ENCODE data around the gene GANAB.

GANAB gene

GRCh38 chr11:62612366-62613290 lies 33.8 kb downstream of the GANAB start, which contains the start of the genes EML3 and ROM1:
TSS of gene EML3 (minus strand) at chr11:62612775. CDS start at chr11:62612457, 318 bp downstream.
TSS of gene ROM1 (plus strand) at chr11:62613257. CDS start at chr11:62613282, 25 bp downstream.
- peak; percentile 96 for DNase-seq (ENCODE audit: low spot score)
- in situ Hi-C loops (cut with MboI; ENCODE audit: low pct_unique_long_range_greater_than_20kb, low sequenced_read_pairs, unreplicated experiment) = no loop called here
- TF ChIP-seq CTCF (IDR thresholded peaks at IDR 0.05; ENCODE audit: extremely low read depth, insufficient read depth, missing control alignments) = peak; percentile 96

GRCh38 chr11:62611705-62612365 lies 34.6 kb downstream of the GANAB start:
- peak; percentile 78 for DNase-seq (ENCODE audit: low spot score)
- TF ChIP-seq CTCF (IDR thresholded peaks at IDR 0.05; ENCODE audit: extremely low read depth, insufficient read depth, missing control alignments) = no peak
- in situ Hi-C loops (cut with MboI; ENCODE audit: low pct_unique_long_range_greater_than_20kb, low sequenced_read_pairs, unreplicated experiment) = no loop called here

GRCh38 chr11:62610814-62611704 lies 35.4 kb downstream of the GANAB start:
- no peak for TF ChIP-seq CTCF (IDR thresholded peaks at IDR 0.05; ENCODE audit: extremely low read depth, insufficient read depth, missing control alignments)
- in situ Hi-C loops (cut with MboI; ENCODE audit: low pct_unique_long_range_greater_than_20kb, low sequenced_read_pairs, unreplicated experiment) = no loop called here
- no peak for DNase-seq (ENCODE audit: low spot score)

DNA sequence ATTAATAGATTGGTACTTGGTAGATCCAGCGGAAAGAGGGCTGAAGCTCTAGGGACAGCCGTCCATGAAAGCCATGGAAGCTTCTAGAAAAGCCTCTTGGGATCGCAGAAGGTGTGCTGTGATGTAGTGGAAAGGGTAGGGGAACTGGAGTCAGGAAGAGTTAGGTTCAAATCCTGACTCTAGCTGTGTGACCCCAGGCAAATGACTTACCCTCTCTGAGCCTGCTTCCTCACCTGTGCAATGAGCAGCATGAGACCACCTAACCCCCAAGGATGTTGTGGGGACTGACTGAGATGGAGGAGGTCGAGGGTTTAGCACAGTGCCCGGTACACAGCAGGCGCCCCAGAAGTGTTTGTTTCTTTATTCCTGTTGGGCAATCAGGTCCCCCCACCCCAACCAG lies 36.0 kb downstream of the GANAB start:
- DNase-seq (ENCODE audit: low spot score) = no peak

GRCh38 chr11:62608776-62609175 lies 37.6 kb downstream of the GANAB start:
- no peak for TF ChIP-seq CTCF (IDR thresholded peaks at IDR 0.05; ENCODE audit: extremely low read depth, insufficient read depth, missing control alignments)
- in situ Hi-C loops (cut with MboI; ENCODE audit: low pct_unique_long_range_greater_than_20kb, low sequenced_read_pairs, unreplicated experiment) = no loop called here
- no peak for DNase-seq (ENCODE audit: low spot score)

More for the DNA sequence above, 36.0 kb downstream of the GANAB start:
- no peak for TF ChIP-seq CTCF (IDR thresholded peaks at IDR 0.05; ENCODE audit: extremely low read depth, insufficient read depth, missing control alignments)
- in situ Hi-C loops (cut with MboI; ENCODE audit: low pct_unique_long_range_greater_than_20kb, low sequenced_read_pairs, unreplicated experiment) = no loop called here

- in situ Hi-C loops (cut with MboI; ENCODE audit: low pct_unique_long_range_greater_than_20kb, low sequenced_read_pairs, unreplicated experiment) = no loop called here
- no peak for DNase-seq (ENCODE audit: low spot score)
- TF ChIP-seq CTCF (IDR thresholded peaks at IDR 0.05; ENCODE audit: extremely low read depth, insufficient read depth, missing control alignments) = no peak
These were observed 38.7 kb downstream of the GANAB start for GRCh38 chr11:62607714-62608113.
